GM12873 (cell line): ENCODE data around the gene IMP4.

Experiments used
- TF ChIP-seq, protein P1 (sequence below): IDR thresholded peaks from 2 replicates; pipeline ENCODE4 v1.5.1; 2012; ENCODE audit warnings: low read depth, mild to moderate bottlenecking, moderate library complexity, low read length, control low read depth; ENCODE audit not compliant: insufficient read depth; ENCODE audit errors: missing control alignments

IMP4 gene

DNA sequence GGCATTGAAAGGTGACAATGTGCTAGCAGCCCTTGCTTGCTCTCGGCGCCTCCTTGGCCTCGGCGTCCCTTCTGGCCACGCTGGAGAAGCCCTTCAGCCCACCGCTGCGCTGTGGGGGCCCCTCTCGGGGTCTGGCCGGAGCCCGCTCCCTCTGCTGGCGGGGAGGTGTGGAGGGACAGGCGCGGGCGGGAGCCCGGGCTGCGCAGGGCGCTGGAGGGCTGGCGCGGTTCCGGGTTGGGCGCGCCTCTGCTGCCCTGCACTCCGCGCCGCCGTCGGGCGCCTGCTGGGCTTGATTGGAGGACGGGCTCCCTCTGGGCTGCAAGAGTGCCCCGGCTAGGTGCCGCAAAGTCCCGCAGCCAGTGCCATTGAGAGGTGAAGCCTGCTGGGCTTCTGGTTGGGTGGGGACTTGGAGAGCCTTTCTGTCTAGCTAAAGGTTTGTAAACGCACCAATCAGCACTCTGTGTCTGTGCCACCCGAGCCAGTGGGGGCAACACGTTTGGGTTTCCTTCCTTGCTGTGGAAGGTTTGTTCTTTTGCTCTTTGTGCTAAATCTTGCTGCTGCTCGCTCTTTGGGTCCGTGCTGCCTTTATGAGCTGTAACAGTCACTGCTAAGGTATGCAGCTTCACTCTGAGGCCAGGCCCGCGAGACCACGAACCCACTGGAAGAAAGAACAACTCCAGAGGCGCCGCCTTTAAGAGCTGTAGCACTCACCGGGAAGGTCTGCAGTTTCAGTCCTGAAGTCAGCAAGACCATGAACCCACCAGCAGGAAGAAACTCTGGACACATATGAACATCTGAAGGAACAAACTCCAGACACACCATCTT, 14.8 kb upstream of the IMP4 start:
- TF ChIP-seq, protein P1, sequence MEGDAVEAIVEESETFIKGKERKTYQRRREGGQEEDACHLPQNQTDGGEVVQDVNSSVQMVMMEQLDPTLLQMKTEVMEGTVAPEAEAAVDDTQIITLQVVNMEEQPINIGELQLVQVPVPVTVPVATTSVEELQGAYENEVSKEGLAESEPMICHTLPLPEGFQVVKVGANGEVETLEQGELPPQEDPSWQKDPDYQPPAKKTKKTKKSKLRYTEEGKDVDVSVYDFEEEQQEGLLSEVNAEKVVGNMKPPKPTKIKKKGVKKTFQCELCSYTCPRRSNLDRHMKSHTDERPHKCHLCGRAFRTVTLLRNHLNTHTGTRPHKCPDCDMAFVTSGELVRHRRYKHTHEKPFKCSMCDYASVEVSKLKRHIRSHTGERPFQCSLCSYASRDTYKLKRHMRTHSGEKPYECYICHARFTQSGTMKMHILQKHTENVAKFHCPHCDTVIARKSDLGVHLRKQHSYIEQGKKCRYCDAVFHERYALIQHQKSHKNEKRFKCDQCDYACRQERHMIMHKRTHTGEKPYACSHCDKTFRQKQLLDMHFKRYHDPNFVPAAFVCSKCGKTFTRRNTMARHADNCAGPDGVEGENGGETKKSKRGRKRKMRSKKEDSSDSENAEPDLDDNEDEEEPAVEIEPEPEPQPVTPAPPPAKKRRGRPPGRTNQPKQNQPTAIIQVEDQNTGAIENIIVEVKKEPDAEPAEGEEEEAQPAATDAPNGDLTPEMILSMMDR, result no peak

DNA sequence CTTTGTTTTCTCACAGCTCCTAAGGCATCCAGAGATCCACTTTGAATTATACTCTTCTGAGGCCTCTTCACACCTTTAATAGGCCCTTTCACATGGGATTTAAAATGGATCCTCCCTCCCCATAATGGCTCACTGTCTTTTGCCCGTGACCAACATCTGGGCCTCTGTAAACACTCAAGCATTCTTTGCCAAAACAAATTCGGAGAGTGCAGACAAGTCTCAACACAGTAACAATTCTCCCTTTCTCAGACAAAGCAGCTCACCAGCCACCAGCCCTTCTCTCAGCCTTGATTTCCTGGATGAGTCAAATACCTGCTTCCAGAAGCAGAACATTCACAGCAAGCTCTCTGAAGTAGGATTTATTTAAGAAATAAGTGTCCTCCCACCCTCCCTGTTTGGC, 14.0 kb upstream of the IMP4 start:
- TF ChIP-seq, protein P1, result no peak

DNA sequence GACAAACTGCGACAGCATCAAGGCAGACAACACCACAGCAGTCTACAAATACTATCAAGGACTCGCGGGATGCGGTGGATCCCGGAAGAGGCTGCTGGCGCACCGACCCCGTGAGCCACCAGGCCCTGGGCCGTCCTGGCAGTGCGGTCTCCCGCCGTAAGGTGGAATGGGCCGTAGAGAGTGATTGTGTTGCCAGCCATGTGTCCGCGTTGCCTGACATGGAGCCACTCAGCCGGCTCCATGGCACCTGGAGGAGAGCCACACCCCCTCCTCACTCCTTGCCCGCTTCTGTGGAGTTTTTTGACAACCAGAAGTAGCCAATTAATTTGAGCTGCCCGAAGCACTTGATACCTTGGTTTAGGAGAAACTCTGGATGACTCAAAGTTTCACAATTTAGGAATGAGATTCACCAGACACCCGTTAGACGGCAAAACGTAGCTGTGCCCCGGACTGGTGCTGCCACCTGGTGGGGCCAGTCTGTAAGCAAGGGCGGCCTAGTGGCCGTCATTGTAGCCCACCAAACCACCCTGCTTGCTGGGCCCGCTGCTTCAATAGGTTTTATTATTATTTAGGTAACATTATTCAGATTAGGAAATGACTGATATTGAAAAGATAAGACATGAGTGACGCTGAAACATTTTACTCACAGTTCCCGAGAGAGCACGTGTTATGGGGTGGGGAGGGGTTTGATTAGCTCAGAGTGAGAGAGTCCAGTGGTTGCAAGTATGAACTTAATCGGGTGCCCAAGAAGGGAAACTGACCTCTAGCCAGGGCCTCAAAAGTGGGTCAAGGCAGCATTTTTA, 10.2 kb upstream of the IMP4 start:
- TF ChIP-seq, protein P1, result peak; percentile 95

DNA sequence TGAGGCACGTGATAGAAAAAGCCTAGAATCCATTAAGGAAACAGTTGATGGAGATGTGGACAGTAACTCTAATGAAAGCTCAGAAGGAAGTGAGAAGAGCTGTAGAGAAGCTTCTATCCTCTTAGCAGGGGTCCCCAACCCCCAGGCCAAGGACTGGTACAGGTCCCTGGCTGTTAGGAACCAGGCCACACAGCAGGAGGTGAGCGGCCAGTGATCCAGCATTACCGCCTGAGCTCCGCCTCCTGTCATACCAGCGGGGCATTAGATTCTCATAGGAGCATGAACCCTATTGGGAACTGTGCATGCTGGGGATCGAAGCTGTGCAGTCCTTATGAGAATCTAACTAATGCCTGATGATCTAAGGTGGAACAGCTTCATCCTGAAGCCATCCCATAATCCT, 8.7 kb upstream of the IMP4 start:
- TF ChIP-seq, protein P1, result no peak

DNA sequence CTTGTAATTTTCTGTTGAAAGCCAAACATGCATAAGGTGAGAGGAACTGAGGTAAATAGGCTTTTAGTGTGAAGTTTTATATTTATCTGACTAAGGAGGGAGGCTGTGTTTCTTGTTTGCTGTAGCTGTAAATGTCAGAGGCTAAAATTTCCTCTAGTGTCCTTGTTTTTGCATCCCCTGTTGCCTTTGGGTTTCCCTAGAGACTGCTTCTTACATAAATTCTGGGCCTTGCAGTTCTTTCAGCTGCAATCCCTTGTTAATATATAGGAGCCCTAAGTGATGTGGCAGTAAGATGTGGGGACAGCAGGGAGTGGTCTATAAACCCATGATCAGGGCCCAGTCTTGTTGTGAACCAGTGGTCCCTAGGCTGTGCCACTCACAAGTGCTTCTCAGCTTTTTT, 7.5 kb upstream of the IMP4 start:
- TF ChIP-seq, protein P1, result no peak

DNA sequence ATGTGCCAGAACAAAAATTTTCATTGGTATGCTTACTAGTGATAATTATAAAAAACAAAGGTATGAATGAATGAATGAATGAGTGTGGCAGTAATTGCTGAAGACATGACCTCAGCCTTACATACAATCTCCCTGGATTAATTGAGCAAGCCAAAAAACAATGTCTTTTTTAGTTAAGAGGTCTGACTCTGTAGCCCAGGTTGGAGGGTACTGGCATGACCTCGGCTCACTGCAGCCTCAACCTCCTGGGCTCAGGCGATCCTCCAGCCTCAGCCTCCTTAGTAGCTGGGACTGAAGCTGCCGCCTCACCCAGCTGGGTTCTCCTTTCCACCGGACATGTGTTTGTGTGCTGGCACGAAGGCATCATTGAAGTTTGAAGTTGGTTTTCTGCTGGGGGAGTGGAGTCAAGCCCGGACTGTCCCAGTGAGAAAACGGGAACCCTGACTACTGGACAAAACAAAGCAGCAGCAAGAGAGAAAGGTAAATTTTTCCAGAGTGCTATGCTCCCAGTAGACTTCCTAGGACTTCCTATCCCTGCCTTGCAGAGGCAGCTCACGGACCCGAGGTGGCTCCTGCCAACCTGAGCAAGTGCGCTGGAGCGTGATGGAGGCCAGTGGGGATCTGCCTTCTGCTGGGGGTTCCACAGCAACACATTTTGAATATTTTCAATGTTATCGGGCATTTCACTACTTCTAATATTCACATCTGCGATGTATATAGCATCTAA, 6.4 kb upstream of the IMP4 start:
- TF ChIP-seq, protein P1, result no peak
